ENCODE results near the gene IGHMBP2.

IGHMBP2 gene

DNA sequence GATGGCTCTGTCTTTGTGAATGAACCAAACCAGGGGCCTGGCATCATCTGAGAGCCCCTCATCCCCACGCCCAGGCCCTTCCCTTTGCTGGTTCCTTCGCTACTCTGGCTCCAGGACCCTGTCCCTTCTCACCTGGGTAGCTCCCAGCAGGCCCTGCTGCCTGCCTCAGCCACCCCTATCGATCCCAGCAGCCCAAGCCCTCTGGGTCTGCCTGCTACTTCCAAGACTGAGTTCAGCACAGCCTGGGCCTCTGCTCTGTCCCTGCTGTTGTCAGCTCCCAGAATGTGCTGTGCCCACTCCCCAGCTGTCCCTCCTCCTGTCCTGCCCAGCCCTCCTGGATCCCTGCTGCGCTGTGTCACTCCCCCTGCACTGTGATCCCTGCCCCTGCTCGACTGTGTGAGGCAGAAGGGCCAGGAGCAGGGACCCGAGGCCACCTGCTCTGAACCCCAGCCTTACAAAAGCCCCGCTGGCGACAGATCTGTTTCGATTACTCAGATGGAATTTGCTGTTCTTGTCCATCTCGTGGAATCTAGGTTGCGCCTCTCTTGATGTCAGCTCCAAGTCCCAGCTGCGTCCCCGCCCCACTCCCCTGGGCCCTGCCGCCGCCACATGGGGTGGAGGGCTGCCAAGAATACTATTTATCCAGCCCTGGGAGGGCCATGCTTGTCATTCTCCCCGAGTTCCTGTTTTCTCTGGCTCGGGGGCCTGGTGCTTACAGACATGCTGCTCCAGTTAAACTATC, 13.0 kb upstream of the IGHMBP2 start:
- Histone ChIP-seq H3K4me1 (ENCODE audit: control insufficient read depth, insufficient read depth, low read length) (no peaks in the 10 kb centered on the region), H3K4me3 (ENCODE audit: insufficient read depth, low read depth, low read length) (no peak overlapping the region), H3K9me3 (ENCODE audit: control insufficient read depth, low read length) (no peaks in the 10 kb centered on the region), H3K27me3 (ENCODE audit: control insufficient read depth, insufficient read depth, low read length, poor library complexity, severe bottlenecking) (no peaks in the 10 kb centered on the region), H3K36me3 (ENCODE audit: control insufficient read depth, insufficient read depth, low read length) (peaks cover 27% of the 10 kb centered on the region), H3K27ac (ENCODE audit: insufficient read depth, low read depth, low read length, poor library complexity, severe bottlenecking) (no peak overlapping the region)
- WGBS, 2 experiments, result 89 to 92% methylated on average over 17 of the region's 17 CpGs

DNA sequence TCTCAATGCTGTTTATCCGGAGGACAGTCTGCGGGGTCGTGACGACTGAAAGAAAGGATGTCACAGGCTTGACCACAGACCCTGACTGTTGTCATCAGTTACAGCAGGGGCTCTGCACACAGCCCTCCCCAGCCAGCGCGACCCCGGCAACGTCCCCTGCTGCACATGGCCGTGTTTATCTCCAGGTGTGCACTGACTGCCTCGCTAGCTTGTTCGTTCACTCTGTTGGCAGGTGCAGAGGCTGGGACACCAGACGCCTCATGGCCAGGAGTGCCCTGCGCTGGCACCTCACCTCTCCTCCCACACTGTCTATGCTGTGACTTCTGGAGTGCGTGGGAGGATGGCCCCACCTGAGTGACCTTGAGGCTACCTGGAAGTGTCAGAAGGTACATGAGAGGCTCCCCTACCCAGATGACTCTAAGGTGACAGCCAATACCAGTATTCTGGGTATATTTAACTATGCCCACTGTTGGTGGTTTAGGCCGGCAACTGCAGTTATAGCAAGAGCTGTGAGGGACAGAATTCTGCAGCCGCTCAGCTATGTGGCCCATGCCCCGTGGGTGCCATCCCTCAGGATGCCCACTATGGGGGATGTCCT, 12.2 kb upstream of the IGHMBP2 start:
- Histone ChIP-seq H3K4me3 (ENCODE audit: insufficient read depth, low read depth, low read length) (no peak overlapping the region), H3K27me3 (ENCODE audit: control insufficient read depth, insufficient read depth, low read length, poor library complexity, severe bottlenecking) (no peaks in the 10 kb centered on the region), H3K27ac (ENCODE audit: insufficient read depth, low read depth, low read length, poor library complexity, severe bottlenecking) (no peak overlapping the region), H3K36me3 (ENCODE audit: control insufficient read depth, insufficient read depth, low read length) (peaks cover 35% of the 10 kb centered on the region), H3K9me3 (ENCODE audit: control insufficient read depth, low read length) (no peaks in the 10 kb centered on the region), H3K4me1 (ENCODE audit: control insufficient read depth, insufficient read depth, low read length) (no peaks in the 10 kb centered on the region)
- 95 to 96% methylated on average over 17 of the region's 17 CpGs for WGBS, 2 experiments

DNA sequence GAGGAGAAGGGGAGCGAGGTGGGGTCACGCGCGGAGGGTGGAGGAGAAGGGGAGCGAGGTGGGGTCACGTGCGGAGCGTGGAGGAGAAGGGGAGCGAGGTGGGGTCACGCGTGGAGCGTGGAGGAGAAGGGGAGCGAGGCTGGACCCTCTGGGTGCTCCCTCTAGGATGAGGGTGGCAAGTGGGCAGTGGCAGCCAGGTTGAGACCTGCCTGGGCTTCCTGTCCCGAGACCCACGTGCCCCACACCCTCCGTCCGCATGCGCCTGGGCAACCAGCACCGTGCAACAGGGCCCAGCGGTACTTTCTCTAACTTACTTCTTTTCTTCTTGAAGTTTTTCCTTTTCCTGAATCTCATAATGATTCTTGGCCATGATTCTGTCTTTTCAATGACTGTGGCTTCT, 11.1 kb upstream of the IGHMBP2 start:
- WGBS, 2 experiments, result 96% methylated on average over 20 of the region's 20 CpGs
- H3K9me3 ChIP-seq (ENCODE audit: control insufficient read depth, low read length), result no peaks in the 10 kb centered on the region
- H3K4me1 ChIP-seq (ENCODE audit: control insufficient read depth, insufficient read depth, low read length), result no peaks in the 10 kb centered on the region
- no peak overlapping the region for H3K27ac ChIP-seq (ENCODE audit: insufficient read depth, low read depth, low read length, poor library complexity, severe bottlenecking)
- peaks cover 45% of the 10 kb centered on the region for H3K36me3 ChIP-seq (ENCODE audit: control insufficient read depth, insufficient read depth, low read length)
- H3K27me3 ChIP-seq (ENCODE audit: control insufficient read depth, insufficient read depth, low read length, poor library complexity, severe bottlenecking), result no peaks in the 10 kb centered on the region
- H3K4me3 ChIP-seq (ENCODE audit: insufficient read depth, low read depth, low read length), result no peak overlapping the region

DNA sequence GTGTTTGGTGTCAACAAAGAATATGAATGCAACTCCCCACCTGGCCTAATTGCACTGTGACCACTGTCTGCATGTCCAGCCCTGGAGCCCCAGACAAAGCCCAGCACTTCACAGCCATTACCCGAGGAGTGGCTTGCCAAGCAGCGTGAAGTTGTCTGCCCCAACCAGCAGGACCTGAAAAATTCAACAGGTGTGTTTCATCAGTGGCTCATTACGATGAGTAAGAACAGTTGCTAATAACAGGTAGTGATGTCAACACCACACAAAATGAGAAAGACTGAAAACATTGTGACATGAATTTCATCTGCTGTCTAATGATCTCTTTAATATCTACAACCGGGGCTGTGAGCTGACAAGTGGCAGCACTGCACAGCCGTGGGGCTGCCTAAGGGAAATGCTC, 10.4 kb upstream of the IGHMBP2 start:
- no peaks in the 10 kb centered on the region for H3K9me3 ChIP-seq (ENCODE audit: control insufficient read depth, low read length)
- no peak overlapping the region for H3K27ac ChIP-seq (ENCODE audit: insufficient read depth, low read depth, low read length, poor library complexity, severe bottlenecking)
- 94 to 97% methylated on average over 5 of the region's 5 CpGs for WGBS, 2 experiments
- peaks cover 52% of the 10 kb centered on the region for H3K36me3 ChIP-seq (ENCODE audit: control insufficient read depth, insufficient read depth, low read length)
- no peaks in the 10 kb centered on the region for H3K27me3 ChIP-seq (ENCODE audit: control insufficient read depth, insufficient read depth, low read length, poor library complexity, severe bottlenecking)
- H3K4me3 ChIP-seq (ENCODE audit: insufficient read depth, low read depth, low read length), result no peak overlapping the region
- H3K4me1 ChIP-seq (ENCODE audit: control insufficient read depth, insufficient read depth, low read length), result no peaks in the 10 kb centered on the region

DNA sequence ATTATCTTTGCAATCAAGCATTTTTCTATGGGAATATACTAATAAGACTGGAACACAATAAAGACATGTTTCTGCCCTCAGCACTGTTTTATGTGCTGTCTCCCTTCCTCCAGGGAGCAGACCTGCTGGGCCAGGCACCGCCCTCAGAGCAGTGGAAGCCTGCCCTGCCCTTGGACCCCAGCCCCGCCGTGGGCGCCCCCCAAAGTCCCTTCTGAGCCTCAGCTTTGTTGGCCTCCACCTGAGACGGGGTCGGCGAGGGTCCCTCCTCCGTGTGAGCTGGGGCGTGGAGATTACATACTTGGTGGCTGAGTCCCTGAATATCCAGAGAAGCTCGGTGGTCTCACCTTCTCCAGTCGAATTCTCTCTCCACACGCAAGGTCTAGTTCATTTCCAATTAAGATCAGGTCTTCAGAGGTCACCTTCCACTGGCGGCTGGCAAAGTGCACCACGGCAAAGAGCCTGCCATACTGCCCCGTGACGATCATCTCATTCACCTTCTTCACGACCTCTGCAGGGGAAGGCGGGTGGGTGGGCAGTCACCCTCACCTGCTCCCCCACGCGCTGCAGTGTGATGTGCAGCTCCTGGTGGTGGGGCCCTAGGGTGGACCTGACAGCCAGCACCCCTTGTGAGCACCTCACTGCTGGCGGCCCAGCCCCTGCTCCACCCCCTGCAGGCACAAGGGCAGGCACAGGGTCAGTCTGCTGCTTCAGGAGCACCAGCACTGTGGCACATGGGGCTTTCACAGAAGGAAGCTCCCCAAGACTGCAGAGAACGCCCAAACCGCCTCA, 7.3 kb upstream of the IGHMBP2 start:
- 94% methylated on average over 23 of the region's 23 CpGs for WGBS, 2 experiments
- H3K9me3 ChIP-seq (ENCODE audit: control insufficient read depth, low read length), result no peaks in the 10 kb centered on the region
- H3K27me3 ChIP-seq (ENCODE audit: control insufficient read depth, insufficient read depth, low read length, poor library complexity, severe bottlenecking), result no peaks in the 10 kb centered on the region
- H3K4me3 ChIP-seq (ENCODE audit: insufficient read depth, low read depth, low read length), result no peak overlapping the region
- peaks cover 51% of the 10 kb centered on the region for H3K36me3 ChIP-seq (ENCODE audit: control insufficient read depth, insufficient read depth, low read length)
- H3K4me1 ChIP-seq (ENCODE audit: control insufficient read depth, insufficient read depth, low read length), result no peaks in the 10 kb centered on the region
- no peak overlapping the region for H3K27ac ChIP-seq (ENCODE audit: insufficient read depth, low read depth, low read length, poor library complexity, severe bottlenecking)

DNA sequence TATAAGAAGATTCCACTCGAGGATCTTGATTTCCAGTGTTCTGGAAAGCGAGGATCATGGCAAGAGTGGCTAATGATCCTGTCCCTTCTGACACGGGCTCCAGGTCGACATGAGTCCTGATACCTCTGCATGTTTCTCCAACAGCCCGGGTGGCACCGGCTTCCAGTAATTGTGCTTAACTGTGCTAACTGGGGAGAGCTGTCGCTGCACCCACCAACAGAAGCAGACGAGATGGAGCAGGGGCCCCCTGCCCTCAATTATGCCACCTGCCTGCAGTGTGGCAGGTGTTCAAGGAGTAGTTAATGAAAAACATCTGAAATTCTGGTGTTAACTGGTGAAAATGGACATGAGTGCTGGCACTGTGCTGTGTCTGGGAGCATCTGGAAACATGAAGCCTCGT, 6.2 kb upstream of the IGHMBP2 start:
- WGBS, 2 experiments, result 93 to 96% methylated on average over 9 of the region's 9 CpGs
- no peak overlapping the region for H3K27ac ChIP-seq (ENCODE audit: insufficient read depth, low read depth, low read length, poor library complexity, severe bottlenecking)
- peaks cover 45% of the 10 kb centered on the region for H3K36me3 ChIP-seq (ENCODE audit: control insufficient read depth, insufficient read depth, low read length)

DNA sequence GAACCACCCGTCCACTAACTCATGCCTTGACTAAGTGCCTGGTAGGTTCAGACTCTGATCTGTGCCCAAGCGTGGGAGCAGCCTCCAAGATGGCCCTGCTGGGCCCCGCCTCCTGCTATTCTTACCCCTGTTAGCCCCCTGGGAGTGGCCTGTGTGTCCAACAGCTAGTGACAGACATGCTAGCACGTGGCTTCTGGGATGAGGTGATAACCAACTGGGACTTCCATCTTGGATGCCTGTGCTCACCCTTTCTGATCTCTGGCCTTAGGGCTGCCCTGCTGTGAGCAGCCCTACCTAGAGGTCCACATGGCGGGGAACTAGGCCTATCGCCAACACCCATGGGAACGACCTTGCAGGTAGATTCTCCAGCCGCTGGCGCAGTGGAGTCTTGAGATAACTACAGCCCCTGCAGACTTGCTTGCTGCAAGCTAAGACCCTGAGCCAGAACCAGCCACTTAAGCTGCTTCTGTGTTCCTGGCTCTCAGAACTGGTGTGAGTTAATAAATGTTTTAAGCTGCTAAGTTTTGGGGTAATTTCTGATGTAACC, 2.8 kb upstream of the IGHMBP2 start:
- Histone ChIP-seq H3K27ac (ENCODE audit: insufficient read depth, low read depth, low read length, poor library complexity, severe bottlenecking) (no peak overlapping the region), H3K36me3 (ENCODE audit: control insufficient read depth, insufficient read depth, low read length) (peaks cover 25% of the 10 kb centered on the region)
- WGBS, 2 experiments, result 93 to 94% methylated on average over 9 of the region's 9 CpGs

More for the DNA sequence above, 6.2 kb upstream of the IGHMBP2 start:
- Histone ChIP-seq H3K4me3 (ENCODE audit: insufficient read depth, low read depth, low read length) (no peak overlapping the region), H3K27me3 (ENCODE audit: control insufficient read depth, insufficient read depth, low read length, poor library complexity, severe bottlenecking) (no peaks in the 10 kb centered on the region), H3K9me3 (ENCODE audit: control insufficient read depth, low read length) (no peaks in the 10 kb centered on the region), H3K4me1 (ENCODE audit: control insufficient read depth, insufficient read depth, low read length) (peaks cover 2% of the 10 kb centered on the region)

DNA sequence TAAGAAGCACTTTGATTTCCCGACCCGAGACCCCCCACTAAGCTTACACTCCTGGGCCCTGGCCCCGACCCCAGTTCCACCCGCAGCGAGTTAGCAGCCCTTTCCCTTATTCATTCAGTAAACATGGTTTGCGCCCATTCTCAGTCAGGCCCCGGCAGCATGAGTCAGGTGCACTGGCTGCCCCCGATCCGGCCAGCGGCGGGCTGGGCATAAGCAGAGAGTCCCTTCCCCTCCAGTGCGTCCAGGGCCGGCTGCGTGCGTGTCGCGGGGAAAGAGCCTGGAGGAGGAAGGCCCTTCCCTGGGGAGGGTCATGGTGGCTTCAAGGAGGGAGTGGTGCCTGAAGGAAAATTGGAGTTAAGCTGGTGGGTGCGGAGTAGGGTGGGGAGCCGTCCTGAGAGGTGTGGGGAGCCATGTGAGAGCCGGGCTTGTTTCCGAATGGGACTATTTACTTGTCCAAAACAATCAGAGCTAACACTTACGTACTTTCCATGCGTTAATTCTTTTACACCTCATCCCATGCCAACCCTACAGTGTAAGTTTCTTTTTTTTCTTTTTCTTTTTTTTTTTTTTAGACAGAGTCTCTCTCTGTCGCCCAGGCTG, 657 bp downstream of the IGHMBP2 start:
- Histone ChIP-seq H3K36me3 (ENCODE audit: control insufficient read depth, insufficient read depth, low read length) (no peaks in the 10 kb centered on the region), H3K27ac (ENCODE audit: insufficient read depth, low read depth, low read length, poor library complexity, severe bottlenecking) (no peak overlapping the region), H3K4me1 (ENCODE audit: control insufficient read depth, insufficient read depth, low read length) (peaks cover 14% of the 10 kb centered on the region), H3K9me3 (ENCODE audit: control insufficient read depth, low read length) (no peaks in the 10 kb centered on the region), H3K4me3 (ENCODE audit: insufficient read depth, low read depth, low read length) (peak overlapping the region; percentile 63), H3K27me3 (ENCODE audit: control insufficient read depth, insufficient read depth, low read length, poor library complexity, severe bottlenecking) (no peaks in the 10 kb centered on the region)
- 3 to 4% methylated on average over 24 of the region's 24 CpGs for WGBS, 2 experiments

More for the DNA sequence above, 2.8 kb upstream of the IGHMBP2 start:
- Histone ChIP-seq H3K4me1 (ENCODE audit: control insufficient read depth, insufficient read depth, low read length) (peaks cover 14% of the 10 kb centered on the region), H3K4me3 (ENCODE audit: insufficient read depth, low read depth, low read length) (no peak overlapping the region), H3K9me3 (ENCODE audit: control insufficient read depth, low read length) (no peaks in the 10 kb centered on the region), H3K27me3 (ENCODE audit: control insufficient read depth, insufficient read depth, low read length, poor library complexity, severe bottlenecking) (no peaks in the 10 kb centered on the region)

DNA sequence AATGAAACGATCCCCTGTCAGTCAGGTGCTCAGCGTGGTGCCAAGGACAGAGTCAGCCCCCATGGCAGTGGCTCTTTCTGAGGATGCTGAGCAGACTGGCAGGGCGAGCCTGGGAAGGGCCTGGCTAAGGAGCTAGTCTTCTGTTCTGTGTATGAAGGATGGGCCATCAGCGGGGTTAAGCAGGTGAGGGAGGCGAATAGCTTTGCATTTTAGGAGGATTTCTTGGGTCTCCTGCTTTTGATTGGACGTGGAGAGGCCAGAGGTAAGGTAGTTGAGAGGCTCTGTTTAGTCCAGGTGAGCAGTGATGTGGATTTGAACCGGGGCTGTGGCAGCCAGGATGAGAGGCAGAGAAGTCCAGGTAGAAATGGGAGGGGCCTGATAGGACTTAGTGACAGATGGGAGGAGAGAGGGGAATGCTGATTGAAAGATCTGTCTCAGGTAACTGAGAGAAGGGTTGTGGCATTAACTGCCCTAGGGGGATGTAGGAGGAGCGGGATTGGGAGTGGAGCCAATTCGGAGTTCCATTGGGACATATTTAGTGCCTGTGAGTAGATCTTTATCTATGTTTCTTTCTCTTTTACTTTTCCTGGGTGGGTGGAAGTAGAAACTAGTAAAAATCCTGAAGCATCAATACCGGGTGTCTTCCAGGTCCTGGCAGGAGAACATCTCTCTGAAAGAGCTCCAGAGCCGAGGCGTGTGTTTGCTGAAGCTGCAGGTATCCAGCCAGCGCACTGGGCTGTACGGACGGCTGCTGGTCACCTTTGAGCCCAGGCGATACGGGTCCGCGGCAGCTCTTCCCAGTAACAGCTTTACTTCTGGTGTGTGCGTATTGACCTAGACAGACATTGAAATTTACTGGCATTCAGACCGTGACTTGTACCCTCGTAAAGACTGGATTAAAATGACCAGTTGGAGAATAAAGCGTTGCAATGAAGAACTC, 2.0 kb downstream of the IGHMBP2 start:
- H3K4me3 ChIP-seq (ENCODE audit: insufficient read depth, low read depth, low read length), result no peak overlapping the region
- WGBS, 2 experiments, result 93% methylated on average over 23 of the region's 23 CpGs
- no peaks in the 10 kb centered on the region for H3K9me3 ChIP-seq (ENCODE audit: control insufficient read depth, low read length)
- H3K4me1 ChIP-seq (ENCODE audit: control insufficient read depth, insufficient read depth, low read length), result peaks cover 14% of the 10 kb centered on the region
- H3K36me3 ChIP-seq (ENCODE audit: control insufficient read depth, insufficient read depth, low read length), result no peaks in the 10 kb centered on the region
- H3K27me3 ChIP-seq (ENCODE audit: control insufficient read depth, insufficient read depth, low read length, poor library complexity, severe bottlenecking), result no peaks in the 10 kb centered on the region
- H3K27ac ChIP-seq (ENCODE audit: insufficient read depth, low read depth, low read length, poor library complexity, severe bottlenecking), result no peak overlapping the region
